Measurements from ENCODE around the gene DNAJC6.
"Not testable (repeated sequence)": the region's sequence is repeated elsewhere in the genome, so short reads cannot be mapped to it uniquely, and the experiment has no call there.

Gene DNAJC6

GRCh38 chr1:65425697-65426096 lies 116.4 kb downstream of the DNAJC6 start:
- no peak for DNase-seq (ENCODE audit: low read depth in 1 of 2, low spot score in 1 of 2)

- no peak for DNase-seq (ENCODE audit: low read depth in 1 of 2, low spot score in 1 of 2)
These were observed 119.7 kb downstream of the DNAJC6 start for GRCh38 chr1:65429078-65429477.

- no peak for DNase-seq (ENCODE audit: low read depth in 1 of 2, low spot score in 1 of 2)
These were observed 120.5 kb downstream of the DNAJC6 start for GRCh38 chr1:65429806-65430205.

- DNase-seq (ENCODE audit: low read depth in 1 of 2, low spot score in 1 of 2) = no peak
These were observed 121.9 kb downstream of the DNAJC6 start for GRCh38 chr1:65431111-65431705.

GRCh38 chr1:65432918-65433317 lies 123.6 kb downstream of the DNAJC6 start:
- DNase-seq (ENCODE audit: low read depth in 1 of 2, low spot score in 1 of 2) = no peak

- no peak for DNase-seq (ENCODE audit: low read depth in 1 of 2, low spot score in 1 of 2)
These were observed 124.9 kb downstream of the DNAJC6 start for GRCh38 chr1:65434255-65434654.

- DNase-seq (ENCODE audit: low read depth in 1 of 2, low spot score in 1 of 2) = no peak
These were observed 125.4 kb downstream of the DNAJC6 start for GRCh38 chr1:65434760-65435159.

- DNase-seq (ENCODE audit: low read depth in 1 of 2, low spot score in 1 of 2) = no peak
These were observed 126.6 kb downstream of the DNAJC6 start for GRCh38 chr1:65435987-65436386.

GRCh38 chr1:65437616-65438015 lies 128.3 kb downstream of the DNAJC6 start:
- DNase-seq (ENCODE audit: low read depth in 1 of 2, low spot score in 1 of 2) = no peak

GRCh38 chr1:65440322-65440900 lies 131.1 kb downstream of the DNAJC6 start:
- no peak for DNase-seq (ENCODE audit: low read depth in 1 of 2, low spot score in 1 of 2)

GRCh38 chr1:65440915-65441314 lies 131.6 kb downstream of the DNAJC6 start:
- no peak for DNase-seq (ENCODE audit: low read depth in 1 of 2, low spot score in 1 of 2)

- DNase-seq (ENCODE audit: low read depth in 1 of 2, low spot score in 1 of 2) = no peak
These were observed 132.1 kb downstream of the DNAJC6 start for GRCh38 chr1:65441464-65441863.

GRCh38 chr1:65442442-65442841 lies 133.1 kb downstream of the DNAJC6 start:
- no peak for DNase-seq (ENCODE audit: low read depth in 1 of 2, low spot score in 1 of 2)

GRCh38 chr1:65443647-65444046 lies 134.3 kb downstream of the DNAJC6 start:
- DNase-seq (ENCODE audit: low read depth in 1 of 2, low spot score in 1 of 2) = no peak

- DNase-seq (ENCODE audit: low read depth in 1 of 2, low spot score in 1 of 2) = no peak
These were observed 134.8 kb downstream of the DNAJC6 start for GRCh38 chr1:65444128-65444640.

- no peak for DNase-seq (ENCODE audit: low read depth in 1 of 2, low spot score in 1 of 2)
These were observed 136.5 kb downstream of the DNAJC6 start for GRCh38 chr1:65445837-65446236.

- DNase-seq (ENCODE audit: low read depth in 1 of 2, low spot score in 1 of 2) = no peak
These were observed 140.0 kb downstream of the DNAJC6 start for GRCh38 chr1:65449214-65449823.

GRCh38 chr1:65455678-65456077 lies 146.3 kb downstream of the DNAJC6 start:
- DNase-seq (ENCODE audit: low read depth in 1 of 2, low spot score in 1 of 2) = not testable (repeated sequence)

GRCh38 chr1:65456481-65456880 lies 147.1 kb downstream of the DNAJC6 start:
- DNase-seq (ENCODE audit: low read depth in 1 of 2, low spot score in 1 of 2) = no peak

GRCh38 chr1:65457868-65458267 lies 148.5 kb downstream of the DNAJC6 start:
- no peak for DNase-seq (ENCODE audit: low read depth in 1 of 2, low spot score in 1 of 2)

GRCh38 chr1:65458730-65459396 lies 149.5 kb downstream of the DNAJC6 start:
- no peak for DNase-seq (ENCODE audit: low read depth in 1 of 2, low spot score in 1 of 2)

GRCh38 chr1:65459397-65459768 lies 150.0 kb downstream of the DNAJC6 start:
- no peak for DNase-seq (ENCODE audit: low read depth in 1 of 2, low spot score in 1 of 2)

Measured in activated T-helper 1 cell treated with anti-CD3 and anti-CD28 coated beads, Interleukin-2, amount 50 U/mL, for 16 hours (primary cell).